GM12875 (cell line): ENCODE data around the gene BBS9.

Experiments used
- H3K4me3 ChIP-seq: one replicate; pipeline ENCODE4 v1.5.1; 2011; ENCODE audit warnings: low read depth, low read length, control low read depth
- CTCF ChIP-seq: IDR thresholded peaks from 2 replicates; pipeline ENCODE4 v1.5.1; 2011; ENCODE audit warnings: low read depth, mild to moderate bottlenecking, control low read depth, inconsistent platforms, low read length, moderate library complexity, borderline replicate concordance; ENCODE audit not compliant: insufficient read depth

BBS9 gene

GRCh38 chr7:33193308-33193864 lies 64.0 kb downstream of the BBS9 start:
- no peak overlapping the region for H3K4me3 ChIP-seq
- TF ChIP-seq CTCF, result no peak

- no peak for TF ChIP-seq CTCF
- no peak overlapping the region for H3K4me3 ChIP-seq
Measured at GRCh38 chr7:33195264-33195663, 65.9 kb downstream of the BBS9 start.

GRCh38 chr7:33196221-33196620 lies 66.9 kb downstream of the BBS9 start:
- no peak overlapping the region for H3K4me3 ChIP-seq
- no peak for TF ChIP-seq CTCF

- no peak for TF ChIP-seq CTCF
- no peak overlapping the region for H3K4me3 ChIP-seq
Measured at GRCh38 chr7:33200282-33200681, 70.9 kb downstream of the BBS9 start.

GRCh38 chr7:33201821-33202220 lies 72.5 kb downstream of the BBS9 start:
- no peak overlapping the region for H3K4me3 ChIP-seq
- no peak for TF ChIP-seq CTCF

GRCh38 chr7:33210958-33211357 lies 81.6 kb downstream of the BBS9 start:
- no peak for TF ChIP-seq CTCF
- no peak overlapping the region for H3K4me3 ChIP-seq

GRCh38 chr7:33212144-33212543 lies 82.8 kb downstream of the BBS9 start:
- no peak overlapping the region for H3K4me3 ChIP-seq
- TF ChIP-seq CTCF, result no peak
